GM12864 (cell line): ENCODE measurements around the gene ACAD8.

Source experiments
- DNase-seq: peaks from one replicate; pipeline ENCODE4 v3.0.0-alpha.2; 2011; ENCODE audit warnings: low read depth
- H3K4me3 ChIP-seq: 2 replicates; pipeline ENCODE4 v1.5.1; 2011; ENCODE audit warnings: mild to moderate bottlenecking, low read depth, low read length, control low read depth
- CTCF ChIP-seq: IDR thresholded peaks from 2 replicates; pipeline ENCODE4 v1.5.1; 2011; ENCODE audit warnings: low read depth, mild to moderate bottlenecking, moderate library complexity, low read length, control low read depth, inconsistent platforms; ENCODE audit errors: missing control alignments

ACAD8 gene

GRCh38 chr11:134230339-134230738, 23.0 kb upstream of the ACAD8 start:
- DNase-seq = no peak
- H3K4me3 ChIP-seq = no peak overlapping the region
- no peak for TF ChIP-seq CTCF

DNA sequence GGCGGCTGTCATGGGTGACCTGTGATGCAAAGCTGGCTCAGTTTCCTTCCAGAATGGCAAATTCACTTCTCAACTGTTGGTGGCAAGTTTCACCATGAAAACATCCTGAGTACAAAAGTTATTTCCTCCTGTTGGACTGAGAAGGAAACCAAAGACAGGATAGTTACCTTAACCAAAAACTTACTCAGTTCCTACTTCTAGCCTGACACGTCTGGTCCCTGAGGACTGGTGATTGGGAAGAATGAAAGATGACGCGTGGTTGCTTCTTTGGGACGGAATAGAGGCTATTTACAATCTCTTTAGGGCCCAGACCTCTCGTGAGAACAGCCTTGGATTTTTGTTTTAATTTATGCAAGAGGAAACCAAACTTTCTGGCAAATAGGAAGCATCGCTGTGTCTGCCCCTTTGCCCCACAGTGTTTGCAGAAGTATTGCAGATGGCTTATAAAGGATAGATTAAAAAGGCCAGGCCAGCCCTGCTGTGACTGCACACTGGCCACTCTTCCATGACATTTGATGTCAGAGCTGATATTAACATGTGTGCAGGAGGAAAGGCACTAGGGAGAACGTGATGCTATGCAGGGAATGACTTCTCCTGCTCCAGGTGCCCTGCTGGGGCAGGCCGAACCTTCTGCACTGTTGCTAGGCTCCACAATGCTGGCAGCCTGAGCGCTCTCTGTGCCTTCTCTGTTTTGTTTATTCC, 21.3 kb upstream of the ACAD8 start:
- TF ChIP-seq CTCF = no peak
- no peak for DNase-seq
- H3K4me3 ChIP-seq = no peak overlapping the region

GRCh38 chr11:134233729-134234179, 19.6 kb upstream of the ACAD8 start:
- DNase-seq = no peak
- no peak for TF ChIP-seq CTCF
- H3K4me3 ChIP-seq = no peak overlapping the region

DNA sequence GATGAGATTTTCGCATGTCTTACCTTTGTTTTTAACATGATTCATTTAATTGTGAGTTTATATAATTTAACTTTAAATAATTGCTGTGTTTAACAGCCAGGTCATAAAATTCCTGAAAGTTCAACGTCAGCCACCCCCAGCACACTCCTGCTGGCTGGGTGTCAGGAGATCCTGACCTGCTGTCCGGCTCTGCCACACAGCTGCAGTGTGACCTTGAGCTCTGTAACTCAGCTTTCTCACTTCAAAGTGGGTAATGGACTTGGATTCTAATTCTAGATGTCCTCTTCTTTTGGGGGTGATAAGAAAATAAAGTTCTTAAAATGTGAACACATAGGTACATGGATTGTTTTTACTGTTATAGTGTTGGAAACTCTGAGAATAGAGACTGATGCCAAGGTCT, 18.0 kb upstream of the ACAD8 start:
- DNase-seq = no peak
- H3K4me3 ChIP-seq = no peak overlapping the region
- no peak for TF ChIP-seq CTCF

- no peak for TF ChIP-seq CTCF
- no peak overlapping the region for H3K4me3 ChIP-seq
- DNase-seq = no peak
Measured at GRCh38 chr11:134236834-134237556, 16.4 kb upstream of the ACAD8 start.

DNA sequence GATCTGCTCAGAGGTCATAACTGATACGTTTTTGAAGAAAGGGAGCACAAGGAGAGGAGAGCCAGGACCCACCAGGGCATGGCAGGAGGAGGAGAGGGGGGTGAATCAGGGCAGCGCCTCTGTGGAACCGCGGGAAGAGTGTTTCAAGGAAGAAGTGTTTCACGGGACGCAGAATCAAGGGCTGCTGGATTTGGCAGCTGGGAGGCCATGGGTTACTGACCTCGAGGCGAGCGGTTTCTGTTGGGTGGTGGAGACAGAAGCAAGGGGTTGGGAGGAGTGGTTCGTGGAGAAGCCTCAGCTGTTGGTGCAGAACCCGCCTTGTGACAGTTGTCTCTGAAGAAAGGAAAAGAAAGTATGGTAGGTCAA, 15.8 kb upstream of the ACAD8 start:
- no peak overlapping the region for H3K4me3 ChIP-seq
- no peak for TF ChIP-seq CTCF

GRCh38 chr11:134238956-134239355, 14.4 kb upstream of the ACAD8 start:
- DNase-seq = no peak
- H3K4me3 ChIP-seq = no peak overlapping the region
- TF ChIP-seq CTCF = no peak

More for the DNA sequence above, 15.8 kb upstream of the ACAD8 start:
- no peak for DNase-seq
